ENCODE data around the gene MBOAT7. TPM values are rescaled to one million over a fixed set of nuclear protein-coding genes. Genes with fewer than 3 reads are reported as not detected.

The MBOAT7 gene
- total RNA-seq, 2 experiments from 2014 or later: 74.9 to 96.1 TPM

DNA sequence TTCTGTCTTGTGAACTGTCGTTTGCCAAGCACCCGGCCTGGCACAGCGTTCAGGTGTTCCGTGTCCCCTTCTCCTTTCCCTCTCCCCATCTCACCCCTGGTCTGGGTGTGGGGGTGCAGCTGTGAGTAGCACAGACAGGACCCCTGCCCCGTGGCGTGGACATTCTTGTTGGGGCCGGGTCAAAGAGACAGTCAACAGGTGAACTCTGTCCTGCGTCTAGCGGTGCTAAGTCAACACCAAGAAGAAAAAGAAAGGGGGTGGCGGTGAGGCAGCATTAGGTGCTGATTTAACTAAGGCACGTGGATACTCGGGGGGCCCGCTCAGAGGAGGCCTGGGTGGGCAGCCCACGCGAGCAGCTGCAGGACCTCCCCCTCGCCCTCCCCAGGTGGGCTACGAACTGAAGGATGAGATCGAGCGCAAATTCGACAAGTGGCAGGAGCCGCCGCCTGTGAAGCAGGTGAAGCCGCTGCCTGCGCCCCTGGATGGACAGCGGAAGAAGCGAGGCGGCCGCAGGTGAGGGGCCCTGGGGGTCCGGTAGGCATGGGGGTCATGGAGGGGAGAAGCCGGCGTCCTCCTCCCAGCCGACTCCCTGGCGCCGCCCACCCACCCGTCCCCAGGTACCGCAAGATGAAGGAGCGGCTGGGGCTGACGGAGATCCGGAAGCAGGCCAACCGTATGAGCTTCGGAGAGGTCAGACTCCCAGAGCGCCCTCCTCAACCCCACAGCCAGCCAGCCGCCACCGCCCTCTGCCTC is 61.5 kb downstream of the MBOAT7 start:
- peaks cover 22% of the 10 kb centered on the region for H3K36me3 Mint-ChIP-seq (ENCODE audit: low read depth)
- CTCF ChIA-PET: no interaction called here

DNA sequence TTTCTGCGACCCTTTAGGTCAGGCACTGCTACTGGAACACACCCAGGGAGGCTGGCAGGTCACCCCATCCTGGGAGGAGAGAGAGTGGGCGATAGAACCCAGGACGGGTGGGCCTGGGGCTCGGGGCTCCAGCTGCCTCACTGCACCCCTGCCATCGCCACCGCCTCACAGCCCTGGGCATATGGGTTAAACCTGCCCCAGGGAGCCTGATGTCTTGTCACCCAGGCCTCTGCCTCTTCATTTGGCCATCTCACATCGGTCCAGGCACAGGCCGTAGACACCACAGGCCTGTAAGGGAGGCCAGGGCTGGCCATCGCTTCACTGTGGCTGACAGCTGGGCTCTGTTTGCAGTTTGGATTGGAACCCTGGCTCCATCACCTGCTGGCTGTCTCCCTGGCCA is 63.7 kb downstream of the MBOAT7 start:
- intact Hi-C loops (cut with DNase I, micrococcal nuclease): no loop called here
- Mint-ChIP-seq H3K27ac (no peak overlapping the region), H3K4me3 (no peak overlapping the region), H3K36me3 (ENCODE audit: low read depth) (peaks cover 37% of the 10 kb centered on the region), H3K4me1 (no peaks in the 10 kb centered on the region), H3K27me3 (no peaks in the 10 kb centered on the region), H3K9me3 (ENCODE audit: low read depth) (no peaks in the 10 kb centered on the region)
- ChIA-PET CTCF (no interaction called here), POLR2A (no interaction called here)
- DNase-seq: no peak
- no peak for ATAC-seq

More for the DNA sequence above, 61.5 kb downstream of the MBOAT7 start:
- ATAC-seq: no peak
- no peak for DNase-seq
- no peak overlapping the region for H3K4me3 Mint-ChIP-seq
- POLR2A ChIA-PET: no interaction called here
- no peak overlapping the region for H3K27ac Mint-ChIP-seq
- H3K4me1 Mint-ChIP-seq: no peaks in the 10 kb centered on the region
- no peaks in the 10 kb centered on the region for H3K27me3 Mint-ChIP-seq
- intact Hi-C loops (cut with DNase I, micrococcal nuclease): no loop called here
- H3K9me3 Mint-ChIP-seq (ENCODE audit: low read depth): no peaks in the 10 kb centered on the region

DNA sequence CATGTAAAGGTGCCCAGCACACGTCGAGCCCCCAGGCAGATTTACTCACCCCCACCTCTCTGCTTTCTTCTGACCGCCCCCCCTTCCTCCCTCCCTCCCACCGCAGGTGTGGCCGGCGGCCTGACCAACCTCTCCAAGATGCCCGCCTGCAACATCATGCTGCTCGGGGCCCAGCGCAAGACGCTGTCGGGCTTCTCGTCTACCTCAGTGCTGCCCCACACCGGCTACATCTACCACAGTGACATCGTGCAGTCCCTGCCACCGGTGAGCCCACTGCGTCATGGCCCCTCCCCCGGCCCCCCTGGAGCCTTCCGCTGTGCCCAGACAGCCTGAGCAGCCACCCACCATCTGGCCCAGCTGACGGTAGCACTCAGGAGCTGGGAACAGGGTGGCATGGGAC is 65.0 kb downstream of the MBOAT7 start:
- DNase-seq (no peak), ATAC-seq (no peak)
- H3K27me3 Mint-ChIP-seq: no peaks in the 10 kb centered on the region
- H3K9me3 Mint-ChIP-seq (ENCODE audit: low read depth): no peaks in the 10 kb centered on the region
- peaks cover 45% of the 10 kb centered on the region for H3K36me3 Mint-ChIP-seq (ENCODE audit: low read depth)
- intact Hi-C loops (cut with DNase I, micrococcal nuclease): no loop called here
- ChIA-PET POLR2A (no interaction called here), CTCF (interaction anchor here (1.0 kb wide), 1 partner anchor 252 kb away, joined by 3 read pairs; no protein-coding TSS in a partner anchor)
- H3K27ac Mint-ChIP-seq: no peak overlapping the region
- H3K4me3 Mint-ChIP-seq: no peak overlapping the region
- no peaks in the 10 kb centered on the region for H3K4me1 Mint-ChIP-seq

DNA sequence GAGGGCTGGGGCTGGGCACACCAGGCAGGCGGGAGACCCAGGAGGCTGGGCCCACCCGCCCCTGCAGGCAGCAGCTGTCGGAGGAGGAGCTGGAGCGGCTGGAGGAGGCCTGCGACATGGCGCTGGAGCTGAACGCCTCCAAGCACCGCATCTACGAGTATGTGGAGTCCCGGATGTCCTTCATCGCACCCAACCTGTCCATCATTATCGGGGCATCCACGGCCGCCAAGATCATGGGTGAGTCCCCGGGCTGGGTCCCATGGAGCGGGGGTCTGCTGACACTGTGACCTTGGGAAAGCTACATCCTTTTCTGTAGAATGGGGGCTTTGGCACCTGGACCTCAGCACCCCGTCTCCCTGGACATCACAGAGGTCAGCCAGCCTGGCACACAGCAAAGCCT is 65.7 kb downstream of the MBOAT7 start:
- intact Hi-C loops (cut with DNase I, micrococcal nuclease): no loop called here
- ChIA-PET CTCF (interaction anchor here (0.7 to 1.0 kb wide), 2 partner anchors 10 to 253 kb away, joined by 3 read pairs; no protein-coding TSS in a partner anchor), POLR2A (interaction anchor here (0.8 kb wide), 1 partner anchor 13 kb away, joined by 3 read pairs; no protein-coding TSS in a partner anchor)
- no peak overlapping the region for H3K4me3 Mint-ChIP-seq
- H3K36me3 Mint-ChIP-seq (ENCODE audit: low read depth): peaks cover 48% of the 10 kb centered on the region
- H3K9me3 Mint-ChIP-seq (ENCODE audit: low read depth): no peaks in the 10 kb centered on the region
- H3K27me3 Mint-ChIP-seq: no peaks in the 10 kb centered on the region
- ATAC-seq: no peak
- no peaks in the 10 kb centered on the region for H3K4me1 Mint-ChIP-seq
- no peak for DNase-seq
- H3K27ac Mint-ChIP-seq: no peak overlapping the region

Other genes starting within 250 kb of the MBOAT7 start
- gene CACNG8, start 226.6 kb downstream of the MBOAT7 start, total RNA-seq: not detected
- not detected for gene CACNG6, start 197.9 kb downstream of the MBOAT7 start, total RNA-seq
- gene VSTM1, start 125.7 kb downstream of the MBOAT7 start, total RNA-seq: not detected
- gene TARM1, start 108.2 kb downstream of the MBOAT7 start, total RNA-seq: not detected
- gene OSCAR, start 88.8 kb downstream of the MBOAT7 start, total RNA-seq: under 1 TPM; 0.67 to 0.71 TPM
- gene NDUFA3, start 86.7 kb downstream of the MBOAT7 start, total RNA-seq: 100 to 1,000 TPM in 1 of 2 experiments, 10 to 100 TPM in 1; 99.9 to 158 TPM
- gene TFPT, start 73.9 kb downstream of the MBOAT7 start, total RNA-seq: 10 to 100 TPM; 28.5 to 39.3 TPM
- 100 to 1,000 TPM in 1 of 2 experiments, 10 to 100 TPM in 1; 85.5 to 115 TPM for gene PRPF31, start 73.8 kb downstream of the MBOAT7 start, total RNA-seq
- gene CNOT3, start 51.8 kb downstream of the MBOAT7 start, total RNA-seq: 10 to 100 TPM; 61.0 to 93.8 TPM
- 1 to 10 TPM; 3.5 to 3.6 TPM for gene LENG1, start 29.9 kb downstream of the MBOAT7 start, total RNA-seq
- gene TMC4, start 16.4 kb downstream of the MBOAT7 start, total RNA-seq: under 1 TPM; 0.39 to 0.55 TPM
- gene TSEN34, start 1.7 kb upstream of the MBOAT7 start, total RNA-seq: 10 to 100 TPM in 1 of 2 experiments, 1 to 10 TPM in 1; 8.3 to 12.1 TPM
- 1,000 to 10,000 TPM; 1,400 to 1,725 TPM for gene RPS9, start 11.3 kb upstream of the MBOAT7 start, total RNA-seq
- gene LILRB3, start 33.4 kb upstream of the MBOAT7 start, total RNA-seq: not detected
- not detected for gene LILRA6, start 53.2 kb upstream of the MBOAT7 start, total RNA-seq
- not detected for gene LILRB5, start 67.7 kb upstream of the MBOAT7 start, total RNA-seq
- not detected for gene LILRB2, start 91.5 kb upstream of the MBOAT7 start, total RNA-seq
- not detected for gene LILRA5, start 123.6 kb upstream of the MBOAT7 start, total RNA-seq
- gene LILRA4, start 149.6 kb upstream of the MBOAT7 start, total RNA-seq: not detected
- 1 to 10 TPM; 3.5 to 4.7 TPM for gene LAIR1, start 175.4 kb upstream of the MBOAT7 start, total RNA-seq
- under 1 TPM; 0.19 to 0.59 TPM for gene TTYH1, start 225.9 kb upstream of the MBOAT7 start, total RNA-seq